ENCODE results near the gene USH1G. TPM values are rescaled to one million over a fixed set of nuclear protein-coding genes. Genes with fewer than 3 reads are reported as not detected.

Gene USH1G
- total and polyA plus RNA-seq, 2 of the 13 experiments (the other 11 are each of a cell fraction or from before 2014, with no cell fraction given): 0.04 TPM; not detected in 1

DNA sequence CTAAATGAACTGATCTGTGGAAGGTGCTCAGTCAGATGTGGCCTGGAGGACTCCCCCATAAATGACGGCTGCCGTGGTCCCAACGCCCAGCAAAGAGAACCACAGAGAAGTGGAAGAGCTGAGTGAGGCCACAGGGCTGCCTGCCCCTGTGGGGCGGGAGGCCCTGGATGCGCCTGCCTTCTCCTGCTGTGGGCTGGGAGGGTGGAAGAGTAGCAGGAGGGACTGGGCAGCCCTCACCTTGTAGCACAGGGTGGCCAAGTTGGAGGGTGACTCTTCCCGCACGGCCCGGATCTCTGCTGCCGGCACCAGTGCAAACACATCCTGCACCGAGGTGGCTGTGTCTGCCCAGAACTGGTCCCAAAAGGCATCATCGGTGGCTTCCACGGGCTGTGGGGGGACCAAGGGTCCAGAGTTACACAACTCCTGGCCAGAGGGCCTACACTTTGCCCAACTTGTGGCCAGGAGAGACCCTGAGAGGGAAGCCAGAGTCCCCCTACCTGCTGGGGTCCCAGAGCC is 41.2 kb upstream of the USH1G start:
- Histone ChIP-seq H3K79me2 (ENCODE audit: insufficient read depth, low read length) (no peaks in the 10 kb centered on the region), H3K4me3 (replicated peaks in 1 of 3; ENCODE audit: insufficient read depth in 1 of 3, low read depth in 2 of 3, low read length in 3 of 3) (no peak overlapping the region), H3K9me3 (ENCODE audit: low read length) (no peaks in the 10 kb centered on the region), H3K27me3 (ENCODE audit: control insufficient read depth in 1 of 2, insufficient read depth in 2 of 2, low read length in 2 of 2) (no peaks in the 10 kb centered on the region; a peak in 2 of 5 replicates), H4K20me1 (ENCODE audit: insufficient read depth, low read length) (no peaks in the 10 kb centered on the region), H3K9ac (ENCODE audit: insufficient read depth, low read depth, low read length) (no peak overlapping the region), H3K27ac (ENCODE audit: extremely low read length, insufficient read depth, low read length) (no peak overlapping the region), H3K4me1 (ENCODE audit: insufficient read depth, low read length) (peaks cover 15% of the 10 kb centered on the region), H3K4me2 (ENCODE audit: low read depth, low read length) (no peak overlapping the region), H3K36me3 (replicated peaks in 1 of 2; ENCODE audit: control insufficient read depth in 1 of 2, insufficient read depth in 2 of 2, low read length in 2 of 2) (no peaks in the 10 kb centered on the region), H2AFZ (ENCODE audit: low read length) (no peak overlapping the region)
- ChIA-PET CTCF (ENCODE audit: low intra/inter-chr PET ratio, low total read pairs) (no interaction called here), POLR2A (interaction anchor here (1.0 to 5.2 kb wide), 3 partner anchors 47 to 60 kb away, joined by 3 to 94 read pairs (median 3); partner anchors contain the start of gene MRPL58)
- 58% methylated on average over 6 of the region's 12 CpGs for WGBS (ENCODE audit: low lambda C conversion rate)
- no peak for ATAC-seq
- DNase-seq (ENCODE audit: low spot score): no peak
- FAIRE-seq: no peak
- no TSS peak for BruUV-seq (replicated peaks)
- TF ChIP-seq RAD51 (IDR thresholded peaks at IDR 0.05; ENCODE audit: borderline replicate concordance) (no peak), ZNF30 (CRISPR knock-in tag; IDR thresholded peaks at IDR 0.05) (no peak), POLR2AphosphoS5 (IDR thresholded peaks at IDR 0.05; ENCODE audit: low read depth, low read length) (no peak), PRPF4 (IDR thresholded peaks at IDR 0.05; ENCODE audit: low read depth, low read length, poor library complexity, severe bottlenecking) (no peak), ATF7 (IDR thresholded peaks at IDR 0.05) (no peak), ATF7 (CRISPR knock-in tag; IDR thresholded peaks at IDR 0.05) (no peak), RBM39 (IDR thresholded peaks at IDR 0.05; ENCODE audit: low read depth, low read length, poor library complexity, severe bottlenecking) (no peak), ZNF772 (CRISPR knock-in tag; IDR thresholded peaks at IDR 0.05) (no peak)
- TF ChIP-seq, protein P1, sequence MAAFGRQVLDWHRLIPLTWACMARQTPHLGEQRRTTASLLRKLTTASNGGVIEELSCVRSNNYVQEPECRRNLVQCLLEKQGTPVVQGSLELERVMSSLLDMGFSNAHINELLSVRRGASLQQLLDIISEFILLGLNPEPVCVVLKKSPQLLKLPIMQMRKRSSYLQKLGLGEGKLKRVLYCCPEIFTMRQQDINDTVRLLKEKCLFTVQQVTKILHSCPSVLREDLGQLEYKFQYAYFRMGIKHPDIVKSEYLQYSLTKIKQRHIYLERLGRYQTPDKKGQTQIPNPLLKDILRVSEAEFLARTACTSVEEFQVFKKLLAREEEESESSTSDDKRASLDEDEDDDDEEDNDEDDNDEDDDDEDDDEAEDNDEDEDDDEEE (CRISPR knock-in tag; IDR thresholded peaks at IDR 0.05): no peak
- TF ChIP-seq, protein P2, sequence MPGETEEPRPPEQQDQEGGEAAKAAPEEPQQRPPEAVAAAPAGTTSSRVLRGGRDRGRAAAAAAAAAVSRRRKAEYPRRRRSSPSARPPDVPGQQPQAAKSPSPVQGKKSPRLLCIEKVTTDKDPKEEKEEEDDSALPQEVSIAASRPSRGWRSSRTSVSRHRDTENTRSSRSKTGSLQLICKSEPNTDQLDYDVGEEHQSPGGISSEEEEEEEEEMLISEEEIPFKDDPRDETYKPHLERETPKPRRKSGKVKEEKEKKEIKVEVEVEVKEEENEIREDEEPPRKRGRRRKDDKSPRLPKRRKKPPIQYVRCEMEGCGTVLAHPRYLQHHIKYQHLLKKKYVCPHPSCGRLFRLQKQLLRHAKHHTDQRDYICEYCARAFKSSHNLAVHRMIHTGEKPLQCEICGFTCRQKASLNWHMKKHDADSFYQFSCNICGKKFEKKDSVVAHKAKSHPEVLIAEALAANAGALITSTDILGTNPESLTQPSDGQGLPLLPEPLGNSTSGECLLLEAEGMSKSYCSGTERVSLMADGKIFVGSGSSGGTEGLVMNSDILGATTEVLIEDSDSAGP (CRISPR knock-in tag; IDR thresholded peaks at IDR 0.05; ENCODE audit: borderline replicate concordance): no peak
- in situ Hi-C loops (cut with HindIII; ENCODE audit: extremely low pct_ligation_motif_present, low pct_unique_long_range_greater_than_20kb) (loop anchor here (5.0 to 10.0 kb wide), 2 partner anchors 43 to 450 kb away; no protein-coding TSS in a partner anchor), intact Hi-C loops (cut with micrococcal nuclease; ENCODE audit: unreplicated experiment) (loop anchor here (5.0 kb wide), 1 partner anchor 172 kb away; no protein-coding TSS in a partner anchor)

All from HepG2 (cell line).